ENCODE results near the gene KCNG3.

KCNG3 gene

DNA sequence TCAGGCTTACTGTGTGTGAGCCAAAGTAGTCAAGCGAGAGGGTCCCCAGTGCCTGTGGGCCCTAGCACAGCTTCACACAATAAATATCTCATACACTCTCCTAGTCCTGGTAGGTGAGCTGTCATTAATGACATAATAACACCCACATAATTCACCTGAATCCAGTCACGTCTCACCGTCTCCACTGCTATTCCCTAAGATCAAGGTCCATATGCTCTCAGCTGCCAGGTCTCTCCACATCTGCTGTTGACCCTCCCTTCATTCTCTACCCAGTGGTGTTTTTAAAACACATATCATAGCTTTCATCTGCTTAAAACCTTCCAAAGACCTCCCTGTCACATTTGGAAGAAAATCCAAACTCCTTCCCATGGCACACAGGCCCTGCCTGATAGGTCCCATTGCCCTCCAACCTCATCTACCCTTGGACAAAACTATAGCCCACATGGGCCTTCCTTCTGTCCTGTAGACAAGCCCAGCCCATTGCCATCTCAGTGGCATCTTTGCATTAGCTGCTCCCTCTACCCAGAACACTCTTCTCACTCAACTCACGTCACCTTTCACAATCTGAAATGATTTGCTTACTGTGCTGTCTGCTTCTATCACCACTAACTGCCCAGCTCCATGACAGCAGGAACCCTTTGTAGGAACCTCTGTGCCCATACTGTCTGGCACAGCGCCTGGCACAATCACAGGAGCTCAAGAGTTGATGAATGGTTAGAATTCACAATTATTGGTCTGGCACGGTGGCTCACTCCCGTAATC lies 7.5 kb downstream of the KCNG3 start:
- no peak for DNase-seq (ENCODE audit: low spot score)

DNA sequence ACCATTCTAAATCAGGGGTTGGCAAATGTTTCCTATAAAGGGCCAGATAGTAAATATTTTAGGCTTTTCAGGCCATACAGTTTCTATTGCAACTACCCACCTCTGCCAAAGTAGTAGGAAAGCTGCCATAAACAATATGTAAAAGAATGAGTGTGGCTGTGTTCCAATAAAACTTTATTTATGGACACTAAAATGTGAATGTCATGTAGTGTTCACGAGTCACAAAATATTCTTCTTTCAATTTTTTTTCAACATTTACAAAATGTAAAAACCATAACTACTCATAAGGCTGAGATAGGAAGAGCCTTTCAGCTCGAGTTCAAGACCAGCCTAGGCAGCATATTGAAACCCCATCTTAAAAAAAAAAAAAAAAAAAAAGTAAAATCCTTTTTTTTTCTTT lies 13.4 kb downstream of the KCNG3 start:
- DNase-seq (ENCODE audit: low spot score), result no peak

DNA sequence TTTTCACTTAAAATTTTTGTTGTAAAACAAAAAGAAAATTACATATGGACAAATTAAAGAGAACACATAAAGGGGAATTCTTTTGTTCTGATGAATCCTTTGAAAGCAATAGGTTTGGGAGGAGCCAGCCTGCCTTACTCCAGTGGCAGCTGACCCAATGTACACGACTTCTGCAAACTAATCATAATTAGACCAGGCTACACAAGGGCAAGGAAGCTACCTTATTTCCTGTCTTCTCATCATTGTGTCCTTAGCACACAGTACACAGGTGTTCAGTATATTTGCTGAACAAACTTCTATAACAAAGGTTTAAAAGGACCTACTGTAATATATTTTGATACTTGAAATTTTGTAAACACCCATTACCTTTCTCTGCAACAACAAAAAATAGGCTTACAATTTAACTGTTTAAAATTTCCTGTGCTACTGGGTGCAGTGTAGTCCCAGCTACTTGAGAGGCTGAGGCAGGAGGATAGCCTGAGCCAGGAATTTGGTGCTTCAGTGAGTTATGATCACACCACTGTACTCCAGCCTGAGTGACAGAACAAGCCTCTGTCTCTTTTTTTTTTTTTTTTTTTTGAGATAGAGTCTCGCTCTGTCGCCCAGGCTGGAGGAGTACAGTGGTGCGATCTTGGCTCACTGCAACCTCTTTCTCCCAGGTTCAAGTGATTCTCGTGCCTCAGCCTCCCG lies 18.9 kb downstream of the KCNG3 start:
- DNase-seq (ENCODE audit: low spot score), result no peak

DNA sequence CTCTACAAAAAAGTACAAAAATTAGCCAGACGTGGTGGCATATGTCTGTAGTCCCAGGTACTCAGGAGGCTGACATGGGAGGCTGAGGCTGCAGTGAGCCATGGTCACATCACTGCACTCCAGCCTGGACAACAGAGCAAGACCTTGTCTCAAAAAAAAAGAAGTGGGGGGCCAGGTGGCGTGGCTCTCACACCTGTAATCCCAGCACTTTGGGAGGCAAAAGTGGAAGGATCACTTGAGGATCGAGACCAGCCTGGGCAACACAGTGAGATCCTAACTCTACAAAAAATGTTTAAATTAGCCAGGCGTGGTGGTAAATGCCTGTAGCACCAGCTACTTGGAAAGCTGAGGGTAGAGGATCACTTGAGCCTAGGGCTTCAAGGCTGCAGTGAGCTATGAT lies 23.1 kb downstream of the KCNG3 start:
- no peak for DNase-seq (ENCODE audit: low spot score)

DNA sequence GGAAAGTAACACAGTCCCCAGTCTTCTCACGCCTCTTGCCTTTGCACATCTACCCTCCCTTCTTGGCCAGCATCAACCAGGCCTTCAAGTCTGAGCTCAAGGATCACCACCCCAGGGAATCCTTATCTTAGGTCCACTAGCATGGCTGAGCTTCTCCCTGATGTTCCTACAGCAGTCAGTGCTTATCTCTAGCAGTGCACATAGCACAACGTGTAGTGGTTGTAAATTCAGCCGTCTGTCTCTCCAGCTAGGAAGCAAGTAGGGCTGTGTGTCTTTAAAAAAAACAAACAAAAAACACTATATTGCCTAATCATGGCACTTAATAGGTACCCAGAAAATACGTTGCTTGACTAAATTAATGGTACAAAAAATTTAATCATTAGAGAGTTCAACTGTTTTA lies 29.2 kb downstream of the KCNG3 start:
- DNase-seq (ENCODE audit: low spot score), result no peak

DNA sequence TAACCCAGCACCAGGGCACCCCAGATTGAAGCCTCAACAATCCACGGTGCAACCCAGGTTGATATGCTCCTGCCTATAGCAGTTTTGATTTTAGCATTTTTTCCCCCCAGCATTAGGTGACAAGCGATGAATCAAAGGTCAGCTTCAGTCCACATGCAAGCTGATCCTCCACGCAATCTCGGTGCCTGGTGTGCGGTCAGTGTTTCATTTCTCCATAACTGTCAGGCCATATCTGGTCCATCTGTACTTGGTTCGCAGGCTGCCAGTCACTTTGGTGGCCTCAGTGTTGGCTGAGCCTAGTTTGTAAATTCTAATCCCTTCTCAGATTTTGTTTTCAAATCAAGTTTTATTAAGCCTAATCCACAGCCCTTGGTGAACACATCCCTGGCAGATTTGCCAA lies 30.2 kb downstream of the KCNG3 start:
- no peak for DNase-seq (ENCODE audit: low spot score)

DNA sequence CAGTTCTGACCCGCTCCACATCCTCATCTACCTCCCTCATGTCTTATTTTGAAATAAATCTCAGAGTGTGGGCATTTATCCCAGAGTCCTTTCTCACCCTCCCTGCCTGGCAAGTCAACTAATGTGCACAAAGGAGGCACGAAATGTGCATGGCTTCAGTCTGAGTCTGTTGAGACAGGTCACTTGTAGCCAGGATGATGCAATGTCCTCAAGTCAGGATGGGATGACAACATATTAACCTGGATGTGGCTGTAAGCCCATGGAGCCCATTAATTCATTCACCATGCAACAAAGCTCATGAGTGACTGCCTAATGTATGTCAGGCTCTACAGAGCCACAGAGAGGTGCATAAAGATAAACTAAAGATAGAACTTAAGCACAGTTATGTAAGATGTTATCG lies 34.5 kb downstream of the KCNG3 start:
- no peak for DNase-seq (ENCODE audit: low spot score)

DNA sequence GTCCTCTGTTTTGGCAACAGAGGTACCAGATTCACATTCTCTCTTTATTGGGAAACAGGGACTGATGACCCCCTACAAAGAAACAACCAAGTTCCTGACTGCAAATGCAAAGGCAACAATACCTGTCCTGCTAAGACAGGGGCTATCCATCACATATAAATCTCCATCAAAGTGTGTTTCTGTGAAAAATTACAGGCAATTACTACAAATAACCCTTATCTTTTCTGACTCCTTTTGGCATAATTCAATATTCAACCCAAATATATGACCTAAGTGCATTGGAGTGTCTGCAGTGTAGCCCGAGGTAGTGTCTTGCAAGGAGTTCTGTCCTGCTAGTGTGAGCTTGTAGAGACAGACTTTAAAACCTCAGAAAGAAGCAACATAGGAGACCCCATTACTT lies 35.4 kb downstream of the KCNG3 start:
- no peak for DNase-seq (ENCODE audit: low spot score)

DNA sequence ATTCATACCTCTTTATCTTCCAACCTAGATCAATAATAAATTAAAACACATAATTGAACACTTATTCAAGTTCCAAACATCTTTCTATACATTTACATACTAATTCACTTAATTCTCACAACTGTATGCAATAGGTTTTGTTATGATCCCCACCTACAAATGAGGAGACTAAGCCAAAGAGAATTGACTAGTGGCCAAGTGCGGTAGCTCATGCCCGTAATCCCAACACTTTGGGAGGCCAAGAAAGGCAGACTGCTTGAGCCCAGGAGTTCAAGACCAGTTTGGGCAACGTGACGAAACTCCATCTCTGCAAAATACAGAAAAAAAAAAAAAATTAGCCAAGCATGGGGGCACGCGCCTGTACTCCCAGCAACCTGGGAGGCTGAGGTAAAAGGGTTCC lies 36.8 kb downstream of the KCNG3 start:
- no peak for DNase-seq (ENCODE audit: low spot score)

DNA sequence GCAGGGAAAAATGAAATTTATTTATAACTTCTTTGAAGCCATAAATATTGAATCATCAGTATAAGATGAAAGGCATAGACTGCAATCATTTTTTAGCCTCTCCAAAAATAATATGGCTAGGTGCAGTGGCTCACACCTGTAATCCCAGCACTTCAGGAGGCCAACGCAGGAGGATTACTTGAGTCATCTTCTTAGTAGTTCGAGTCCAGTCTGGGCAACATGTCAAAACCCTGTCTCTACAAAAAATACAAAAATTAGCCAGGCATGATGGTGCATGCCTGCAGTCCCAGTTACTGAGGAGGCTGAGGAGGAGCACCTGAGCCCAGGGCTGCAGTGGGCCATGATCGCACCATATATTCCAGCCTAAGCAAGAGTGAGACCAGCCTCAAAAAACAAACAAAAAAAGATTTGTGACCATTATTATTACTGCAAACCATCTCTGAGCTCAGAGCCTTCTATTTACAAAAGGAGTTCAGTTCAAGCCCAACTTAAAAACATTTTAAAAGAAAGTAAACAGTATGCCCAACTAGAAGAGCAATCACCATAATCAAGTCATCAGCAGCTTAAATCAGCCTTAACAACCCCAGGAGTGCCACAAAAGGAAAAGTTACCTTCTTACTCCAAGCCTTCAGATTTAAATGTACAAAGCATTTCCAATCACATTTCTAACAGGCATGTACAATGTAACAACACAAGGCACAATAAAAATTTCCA lies 37.5 kb downstream of the KCNG3 start:
- no peak for DNase-seq (ENCODE audit: low spot score)

DNA sequence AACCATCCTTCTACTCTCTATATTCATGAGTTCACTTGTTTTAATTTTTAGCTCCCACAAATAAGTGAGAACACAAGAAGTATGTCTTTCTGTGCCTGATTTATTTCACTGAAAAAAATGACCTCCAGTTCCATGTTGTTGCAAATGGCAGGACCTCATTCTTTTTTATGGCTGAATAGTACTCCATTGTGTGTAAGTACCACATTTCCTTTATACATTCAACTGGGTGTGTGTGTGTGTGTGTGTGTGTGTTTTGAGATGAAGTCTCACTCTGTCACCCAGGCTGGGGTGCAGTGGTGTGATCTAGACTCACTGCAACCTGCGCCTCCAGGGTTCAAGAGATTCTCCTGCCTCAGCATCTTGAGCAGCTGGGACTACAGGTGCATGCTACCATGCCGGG lies 41.2 kb downstream of the KCNG3 start:
- DNase-seq (ENCODE audit: low spot score), result no peak

DNA sequence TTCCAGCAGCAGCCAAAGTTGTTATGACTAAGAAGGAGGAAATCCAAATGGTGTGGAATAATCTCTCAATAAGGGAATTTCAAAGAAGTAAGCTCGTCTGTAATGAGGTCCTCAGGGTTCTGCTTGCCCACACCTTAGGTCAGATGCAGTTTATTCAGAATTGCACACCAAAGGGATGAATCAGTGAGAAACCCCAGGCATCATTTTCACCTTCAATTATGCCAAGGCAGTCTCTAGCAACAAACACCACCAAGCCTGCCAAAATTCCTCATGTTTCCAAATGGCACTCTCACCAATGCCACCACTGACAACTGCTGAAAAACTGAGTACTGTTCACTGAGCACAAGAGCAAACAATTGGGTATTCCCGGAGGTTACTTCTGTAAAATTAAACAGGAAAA lies 43.6 kb downstream of the KCNG3 start:
- no peak for DNase-seq (ENCODE audit: low spot score)

DNA sequence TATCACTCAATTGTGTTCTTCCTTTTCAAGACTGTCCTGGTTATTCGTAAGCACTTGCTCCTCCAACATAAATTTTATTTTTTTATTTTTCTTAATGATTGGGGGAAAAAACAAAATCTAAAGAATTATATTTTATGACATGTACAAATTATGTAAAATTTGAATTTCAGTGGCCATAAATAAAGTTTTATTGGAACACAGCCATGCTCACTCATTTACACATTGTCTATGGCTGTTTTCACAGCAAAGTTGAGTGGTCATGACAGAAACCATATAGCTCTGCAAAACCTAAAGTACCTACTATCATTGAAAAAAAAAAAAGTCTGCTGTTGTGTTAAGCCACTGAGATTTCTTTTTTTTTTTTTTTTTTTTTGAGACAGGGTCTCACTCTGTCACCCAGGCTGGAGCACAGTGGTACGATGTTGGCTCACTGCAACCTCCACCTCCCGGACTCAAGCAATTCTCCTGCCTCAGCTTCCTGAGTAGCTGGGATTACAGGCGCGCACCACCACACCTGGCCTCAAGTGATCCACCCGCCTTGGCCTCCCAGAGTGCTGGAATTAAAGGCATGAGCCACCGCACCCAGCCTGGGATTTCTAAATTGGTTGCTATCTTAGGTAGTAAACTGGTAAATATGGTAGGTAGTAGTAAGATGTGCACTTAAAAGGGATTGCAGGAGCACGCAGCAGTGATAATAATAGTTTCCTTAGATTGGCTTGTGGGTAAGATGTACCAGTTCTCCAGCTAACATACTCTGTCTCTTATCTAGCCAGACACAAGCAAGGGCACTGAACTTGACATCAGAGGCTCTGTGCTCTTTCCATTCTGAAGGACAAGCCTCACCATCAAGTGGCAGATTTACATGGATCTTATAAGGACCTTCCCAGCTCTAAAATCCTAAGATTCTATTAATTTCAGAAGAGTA lies 44.4 kb downstream of the KCNG3 start:
- DNase-seq (ENCODE audit: low spot score), result no peak

DNA sequence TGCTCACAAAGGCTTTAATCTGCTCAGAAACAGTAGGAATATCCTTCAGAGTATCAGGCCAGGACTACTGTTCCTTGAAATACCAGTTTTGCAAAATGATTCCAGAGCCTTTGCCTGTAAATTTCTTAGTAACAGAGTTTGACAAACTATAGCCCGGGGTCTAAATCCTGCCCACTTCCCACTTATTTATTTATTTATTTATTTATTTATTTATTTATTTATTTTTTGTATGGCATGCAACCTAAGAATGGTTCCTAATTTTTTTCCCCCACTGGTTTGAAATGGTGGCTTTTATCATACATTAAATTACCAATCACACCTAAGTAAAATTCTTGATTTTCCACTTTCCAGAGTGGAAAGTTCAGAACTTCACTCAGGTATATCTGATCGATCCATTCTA lies 45.6 kb downstream of the KCNG3 start:
- DNase-seq (ENCODE audit: low spot score), result no peak

DNA sequence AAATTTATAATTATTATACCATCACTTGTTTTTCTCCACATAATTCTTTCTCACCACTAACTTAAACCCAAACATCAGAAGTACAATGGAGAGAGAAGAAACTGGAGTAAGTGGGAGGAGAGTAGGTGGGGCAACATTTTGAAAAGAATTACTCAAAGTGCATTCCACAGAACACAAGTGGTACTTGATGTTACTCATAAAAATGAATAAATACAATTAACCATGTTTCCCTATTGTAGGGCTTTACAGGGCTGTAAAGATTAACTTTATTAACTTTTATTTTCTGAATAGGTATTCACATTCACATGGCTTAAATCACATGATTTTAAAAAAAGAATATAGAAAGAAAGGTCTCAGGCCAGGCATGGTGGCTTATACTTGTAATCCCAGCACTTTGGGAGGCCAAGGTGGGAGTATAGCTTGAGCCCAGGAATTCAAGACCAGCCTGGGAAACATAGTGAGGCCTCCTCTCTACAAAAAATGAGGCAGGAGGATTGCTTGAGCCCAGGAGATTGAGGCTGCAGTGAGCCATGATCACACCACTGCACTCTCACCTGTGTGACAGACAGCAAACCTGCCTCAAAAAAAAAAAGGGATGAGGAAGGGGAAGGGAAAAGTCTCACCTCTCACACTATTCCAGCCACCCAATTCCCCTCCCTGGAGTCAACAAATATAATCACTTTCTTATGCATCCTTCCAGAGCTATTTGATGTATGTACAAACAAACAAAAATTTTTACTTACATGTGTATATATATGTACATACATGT lies 47.1 kb downstream of the KCNG3 start:
- DNase-seq (ENCODE audit: low spot score), result no peak

DNA sequence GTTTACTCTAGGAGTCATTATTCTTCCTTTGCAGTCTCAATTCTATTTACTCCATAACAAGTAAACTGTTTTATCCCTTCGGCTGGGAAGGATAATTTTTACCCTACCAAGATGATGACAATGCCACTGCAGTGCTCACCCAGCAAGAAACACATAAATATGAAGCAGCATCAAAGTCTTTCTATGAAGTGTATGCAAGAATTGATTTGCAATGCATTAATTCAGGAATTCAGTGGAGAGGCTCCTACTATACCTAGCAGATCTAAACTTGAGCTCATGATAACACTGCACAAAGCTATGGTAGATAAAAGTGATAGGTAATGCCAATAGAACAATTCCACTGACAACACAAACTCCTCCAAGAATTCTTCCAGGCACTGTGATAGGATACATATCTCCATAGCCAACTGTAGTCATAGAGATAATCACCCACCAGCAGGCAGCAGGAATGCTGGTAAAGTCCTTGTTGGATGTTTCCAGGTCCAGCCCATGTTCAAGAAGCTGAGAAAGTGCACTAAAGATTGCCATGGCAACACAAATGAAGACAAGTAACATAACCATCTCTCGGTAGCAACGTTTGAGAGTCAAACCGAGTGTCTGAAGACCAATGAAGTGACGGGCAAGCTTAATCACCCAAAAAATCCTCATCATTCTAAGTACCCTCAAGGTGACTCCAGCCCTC lies 49.9 kb downstream of the KCNG3 start:
- no peak for DNase-seq (ENCODE audit: low spot score)

DNA sequence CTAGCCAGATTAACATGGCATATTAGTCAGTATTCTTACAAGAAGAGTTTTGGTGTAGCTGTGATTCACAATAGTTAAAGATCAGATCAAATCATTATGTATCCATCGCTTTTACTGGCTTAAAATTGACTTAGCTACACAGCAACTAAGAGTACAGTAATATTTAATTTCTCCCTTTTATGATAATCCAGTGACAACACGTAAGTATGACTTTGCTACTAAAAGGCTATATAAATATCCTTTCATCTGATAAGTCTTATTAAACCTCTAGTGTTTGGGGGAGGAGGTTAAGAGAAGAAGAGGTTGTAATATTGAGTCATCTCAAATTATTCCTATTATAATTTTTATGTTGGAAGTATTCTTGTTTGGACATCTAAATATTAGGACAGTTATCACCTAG lies 51.0 kb downstream of the KCNG3 start:
- DNase-seq (ENCODE audit: low spot score), result no peak

DNA sequence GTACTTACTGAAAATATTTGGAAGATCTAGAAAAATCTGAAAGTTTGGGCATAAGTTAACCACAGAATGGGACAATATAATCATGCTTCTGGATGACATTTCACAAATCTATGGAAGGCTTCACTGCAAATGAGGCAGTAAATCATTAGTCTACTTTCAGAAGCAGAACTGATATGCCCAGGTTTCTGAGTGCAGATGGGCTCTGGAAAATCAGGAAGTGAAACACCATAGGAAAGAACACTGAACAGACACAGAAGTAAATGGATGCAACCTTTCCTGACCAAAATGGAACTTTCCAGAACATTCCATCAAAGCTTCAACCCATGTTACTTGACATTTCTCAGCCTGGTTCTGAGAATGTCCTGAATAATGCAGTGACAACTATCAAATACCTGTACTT lies 55.1 kb downstream of the KCNG3 start:
- no peak for DNase-seq (ENCODE audit: low spot score)

DNA sequence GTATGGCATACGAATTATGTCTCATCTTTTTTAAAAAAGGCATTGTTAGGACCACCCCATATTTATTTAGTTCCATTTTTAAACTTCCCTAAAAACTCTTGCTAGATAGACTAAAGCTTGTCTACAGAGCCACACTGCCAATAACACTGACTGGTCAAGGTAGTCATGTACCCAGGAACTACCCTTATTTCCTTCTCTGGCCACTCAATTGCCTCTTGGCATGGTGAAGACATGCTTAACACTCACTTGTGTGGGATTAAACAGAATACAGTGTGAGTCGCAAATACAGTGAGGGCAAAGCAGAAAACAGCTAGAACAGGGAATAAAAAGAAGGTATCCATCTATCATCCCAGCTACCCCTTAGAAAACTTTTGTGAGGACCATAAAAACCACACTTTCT lies 57.4 kb downstream of the KCNG3 start:
- DNase-seq (ENCODE audit: low spot score), result no peak

DNA sequence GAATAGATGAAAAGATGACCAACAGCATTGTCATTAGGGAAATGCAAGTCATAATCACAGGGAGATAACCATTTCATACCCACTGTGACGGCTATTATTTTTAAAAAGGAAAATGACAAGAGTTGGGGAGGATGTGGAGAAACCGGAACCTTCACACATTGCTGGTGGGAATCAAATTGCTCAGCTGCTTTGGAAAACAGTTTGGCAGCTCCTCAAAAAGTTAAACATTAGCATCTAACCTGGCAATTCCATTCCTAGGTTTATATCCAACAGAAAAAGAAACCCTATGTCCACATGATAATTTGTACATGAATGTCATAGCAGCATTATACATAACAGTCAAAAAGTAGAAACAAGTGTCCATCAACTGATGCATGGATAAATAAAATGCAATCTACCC lies 58.2 kb downstream of the KCNG3 start:
- DNase-seq (ENCODE audit: low spot score), result no peak

DNA sequence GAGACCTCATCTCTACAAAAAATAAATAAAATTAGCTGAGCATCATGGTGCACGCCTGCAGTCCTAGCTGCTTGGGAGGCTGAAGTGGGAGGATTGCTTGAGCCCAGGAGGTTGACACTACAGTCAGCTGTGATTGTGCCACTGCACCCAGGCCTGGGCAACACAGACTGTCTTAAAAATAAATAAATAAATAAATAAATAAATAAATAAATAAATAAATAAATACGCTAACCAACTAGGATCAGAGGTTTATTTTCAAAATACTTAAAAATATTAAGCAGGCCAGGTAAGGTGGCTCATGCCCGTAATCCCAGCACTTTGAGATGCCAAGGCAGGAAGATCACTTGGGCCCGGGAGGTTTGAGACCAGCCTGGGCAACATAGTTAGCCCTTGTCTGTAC lies 63.6 kb downstream of the KCNG3 start:
- DNase-seq (ENCODE audit: low spot score), result no peak
